Chondrocyte (in vitro differentiated cells): ENCODE data around the gene FAM234A. TPM values are rescaled to one million over a fixed set of nuclear protein-coding genes. Genes with fewer than 3 reads are reported as not detected.

Source experiments
- DNase-seq: peaks from one replicate; pipeline ENCODE4 v3.0.0; 2021; ENCODE audit warnings: mixed read lengths, low spot score
- H3K27ac Mint-ChIP-seq: one replicate; pipeline ENCODE4 v1.8.0; 2021; ENCODE audit warnings: mild to moderate bottlenecking, moderate library complexity, mixed read lengths; ENCODE audit not compliant: unreplicated experiment
- H3K27me3 Mint-ChIP-seq: 2 replicates; pipeline ENCODE4 v1.8.0; 2021; ENCODE audit warnings: low read depth, mixed read lengths
- H3K36me3 Mint-ChIP-seq: 2 replicates; pipeline ENCODE4 v1.8.0; 2021; ENCODE audit warnings: low read depth, mixed read lengths
- H3K4me1 Mint-ChIP-seq: 2 replicates; pipeline ENCODE4 v1.8.0; 2021; ENCODE audit warnings: low read depth, mild to moderate bottlenecking, mixed read lengths
- H3K4me3 Mint-ChIP-seq: one replicate; pipeline ENCODE4 v1.8.0; 2021; ENCODE audit warnings: mild to moderate bottlenecking, moderate library complexity, mixed read lengths; ENCODE audit not compliant: unreplicated experiment
- H3K9me3 Mint-ChIP-seq: 2 replicates; pipeline ENCODE4 v1.8.0; 2021; ENCODE audit warnings: low read depth, mixed read lengths
- total RNA-seq: library from RNA; stranded (reverse); gene quantifications from 3 replicates; pipeline ENCODE4 v1.2.1, GENCODE V29; 2021
- TF ChIP-seq, protein P1 (sequence below): fragments of 200-600 bp; sonication (generic); IDR thresholded peaks from 2 replicates; pipeline ENCODE4 v1.5.0; 2021; ENCODE audit warnings: antibody characterized with exemption, mild to moderate bottlenecking, moderate library complexity

The FAM234A gene
- total RNA-seq, 1 donor from 2014 or later: 122 TPM

DNA sequence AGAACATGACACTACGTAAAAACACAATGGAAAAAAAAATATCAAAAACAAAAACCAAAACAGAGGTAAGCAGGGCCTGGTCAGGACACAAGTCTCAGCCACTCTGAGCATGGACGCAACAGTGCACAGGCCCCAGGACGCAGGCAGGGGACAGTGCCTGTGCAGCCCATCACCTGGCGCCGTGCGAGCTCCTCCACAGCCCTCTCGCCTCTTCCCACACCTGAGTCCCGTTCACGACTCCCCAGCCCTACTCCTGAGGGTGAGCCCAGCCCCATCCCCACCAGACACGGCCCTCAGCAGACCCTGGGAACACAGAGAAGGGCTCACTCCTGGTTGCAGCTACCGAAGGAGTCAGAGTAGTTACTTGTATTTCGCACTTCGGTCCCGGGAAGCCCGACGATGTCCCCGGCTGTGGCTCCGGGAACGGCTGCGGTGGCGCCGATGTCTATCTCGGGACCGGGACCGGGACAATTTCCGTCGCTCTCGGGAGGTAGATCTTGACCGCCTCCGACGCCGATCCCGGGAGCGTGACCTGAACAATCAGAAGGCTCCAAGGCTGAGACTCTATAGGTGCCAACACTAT is 44.9 kb upstream of the FAM234A start:
- no peak for DNase-seq
- H3K4me3 Mint-ChIP-seq: no peak overlapping the region

DNA sequence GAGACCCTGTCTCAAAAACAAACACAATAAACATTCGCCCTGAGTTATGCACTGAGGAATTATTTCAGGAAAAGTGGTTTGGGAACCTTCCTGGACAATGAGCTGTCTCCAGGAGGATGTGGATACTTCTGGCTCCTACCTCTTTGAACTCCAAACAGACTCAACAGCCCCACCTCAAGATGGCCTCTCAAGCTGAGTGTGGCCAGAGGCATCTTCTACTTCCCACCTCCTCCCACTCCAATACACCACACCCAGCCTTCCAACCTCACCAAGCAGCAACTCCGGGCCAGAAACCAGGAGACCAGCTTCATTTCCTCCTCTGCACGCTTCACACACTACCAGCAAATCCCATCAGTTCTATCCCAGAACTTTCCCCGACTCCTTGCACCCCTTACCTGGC is 42.8 kb upstream of the FAM234A start:
- Mint-ChIP-seq H3K27me3 (no peaks in the 10 kb centered on the region), H3K4me1 (no peaks in the 10 kb centered on the region), H3K27ac (peak overlapping the region; percentile 47), H3K4me3 (no peak overlapping the region), H3K9me3 (no peaks in the 10 kb centered on the region), H3K36me3 (peaks cover 40% of the 10 kb centered on the region)
- no peak for DNase-seq
- TF ChIP-seq, protein P1, sequence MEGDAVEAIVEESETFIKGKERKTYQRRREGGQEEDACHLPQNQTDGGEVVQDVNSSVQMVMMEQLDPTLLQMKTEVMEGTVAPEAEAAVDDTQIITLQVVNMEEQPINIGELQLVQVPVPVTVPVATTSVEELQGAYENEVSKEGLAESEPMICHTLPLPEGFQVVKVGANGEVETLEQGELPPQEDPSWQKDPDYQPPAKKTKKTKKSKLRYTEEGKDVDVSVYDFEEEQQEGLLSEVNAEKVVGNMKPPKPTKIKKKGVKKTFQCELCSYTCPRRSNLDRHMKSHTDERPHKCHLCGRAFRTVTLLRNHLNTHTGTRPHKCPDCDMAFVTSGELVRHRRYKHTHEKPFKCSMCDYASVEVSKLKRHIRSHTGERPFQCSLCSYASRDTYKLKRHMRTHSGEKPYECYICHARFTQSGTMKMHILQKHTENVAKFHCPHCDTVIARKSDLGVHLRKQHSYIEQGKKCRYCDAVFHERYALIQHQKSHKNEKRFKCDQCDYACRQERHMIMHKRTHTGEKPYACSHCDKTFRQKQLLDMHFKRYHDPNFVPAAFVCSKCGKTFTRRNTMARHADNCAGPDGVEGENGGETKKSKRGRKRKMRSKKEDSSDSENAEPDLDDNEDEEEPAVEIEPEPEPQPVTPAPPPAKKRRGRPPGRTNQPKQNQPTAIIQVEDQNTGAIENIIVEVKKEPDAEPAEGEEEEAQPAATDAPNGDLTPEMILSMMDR: no peak

More for the DNA sequence above, 44.9 kb upstream of the FAM234A start:
- TF ChIP-seq, protein P1: no peak
- Mint-ChIP-seq H3K36me3 (peaks cover 38% of the 10 kb centered on the region), H3K9me3 (no peaks in the 10 kb centered on the region), H3K27ac (no peak overlapping the region), H3K4me1 (no peaks in the 10 kb centered on the region), H3K27me3 (no peaks in the 10 kb centered on the region)

DNA sequence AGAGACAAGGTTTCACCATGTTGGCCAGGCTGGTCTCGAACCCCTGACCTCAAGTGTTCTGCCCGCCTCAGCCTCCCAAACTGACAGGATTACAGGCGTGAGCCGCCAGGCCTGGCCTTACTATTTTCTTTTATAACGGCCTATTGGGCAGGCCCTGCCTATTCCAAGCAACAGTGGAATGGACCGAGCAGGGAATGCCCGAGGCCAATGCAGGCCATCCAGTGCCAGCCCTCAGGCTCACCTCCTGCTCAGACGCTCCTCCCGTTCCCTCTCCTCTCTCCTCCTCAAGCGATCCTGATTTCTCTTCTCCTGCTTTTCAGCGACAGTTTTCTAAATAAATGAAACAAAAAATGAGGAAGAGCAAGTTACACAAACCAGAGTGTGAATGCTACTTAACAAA is 41.9 kb upstream of the FAM234A start:
- no peak overlapping the region for H3K27ac Mint-ChIP-seq
- no peak for DNase-seq

DNA sequence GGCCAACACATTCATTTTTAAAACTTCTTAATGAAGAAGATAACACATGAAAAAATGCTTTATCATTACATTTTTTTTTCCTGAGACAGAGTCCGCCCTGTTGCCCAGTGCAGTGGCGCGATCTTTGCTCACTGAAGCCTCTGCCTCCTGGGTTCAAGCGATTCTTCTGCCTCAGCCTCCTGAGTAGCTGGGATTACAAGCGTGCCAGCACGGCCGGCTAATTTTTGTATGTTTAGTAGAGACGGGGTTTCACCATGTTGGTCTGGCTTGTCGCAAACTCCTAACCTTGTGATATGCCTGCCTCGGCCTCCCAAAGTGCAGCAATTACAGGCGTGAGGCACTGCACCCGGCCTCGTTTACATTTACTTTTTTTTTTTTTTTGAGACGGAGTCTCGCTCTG is 41.2 kb upstream of the FAM234A start:
- TF ChIP-seq, protein P1: no peak
- H3K4me3 Mint-ChIP-seq: no peak overlapping the region
- H3K36me3 Mint-ChIP-seq: peaks cover 48% of the 10 kb centered on the region
- DNase-seq: no peak
- no peak overlapping the region for H3K27ac Mint-ChIP-seq
- H3K4me1 Mint-ChIP-seq: no peaks in the 10 kb centered on the region
- H3K9me3 Mint-ChIP-seq: no peaks in the 10 kb centered on the region
- H3K27me3 Mint-ChIP-seq: no peaks in the 10 kb centered on the region

More for the DNA sequence above, 41.9 kb upstream of the FAM234A start:
- Mint-ChIP-seq H3K4me1 (no peaks in the 10 kb centered on the region), H3K9me3 (no peaks in the 10 kb centered on the region), H3K27me3 (no peaks in the 10 kb centered on the region), H3K36me3 (peaks cover 45% of the 10 kb centered on the region), H3K4me3 (no peak overlapping the region)
- TF ChIP-seq, protein P1: no peak

DNA sequence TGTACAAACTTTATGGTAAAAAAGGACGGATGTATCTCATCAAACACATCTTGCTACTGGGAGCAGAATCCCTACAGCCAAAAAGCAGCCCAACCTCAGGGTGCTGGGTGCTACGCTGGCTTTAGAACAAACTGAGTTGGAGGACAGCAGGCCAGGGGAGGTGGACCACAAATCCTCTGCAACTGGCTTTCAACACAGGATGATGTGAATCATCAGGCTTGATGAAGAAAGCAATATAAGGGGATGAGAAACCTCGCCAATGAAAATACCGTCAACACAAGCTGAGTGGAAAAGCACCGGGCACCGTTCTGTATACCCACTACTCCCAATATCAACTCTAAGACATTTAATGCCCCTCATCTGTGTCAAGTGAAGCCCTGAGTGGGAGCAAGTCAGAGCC is 40.1 kb upstream of the FAM234A start:
- Mint-ChIP-seq H3K36me3 (peaks cover 43% of the 10 kb centered on the region), H3K4me3 (no peak overlapping the region), H3K27ac (no peak overlapping the region), H3K9me3 (no peaks in the 10 kb centered on the region), H3K27me3 (no peaks in the 10 kb centered on the region), H3K4me1 (no peaks in the 10 kb centered on the region)
- TF ChIP-seq, protein P1: no peak
- no peak for DNase-seq
